HK-2 (cell line): Measurements from ENCODE around the gene KIN.
"Not testable (repeated sequence)": the region's sequence is repeated elsewhere in the genome, so short reads cannot be mapped to it uniquely, and the experiment has no call there.

ENCODE experiments used
- DNase-seq: peaks from one replicate; pipeline ENCODE4 v3.0.0-alpha.2; 2018; ENCODE audit not compliant: unreplicated experiment

The KIN gene

DNA sequence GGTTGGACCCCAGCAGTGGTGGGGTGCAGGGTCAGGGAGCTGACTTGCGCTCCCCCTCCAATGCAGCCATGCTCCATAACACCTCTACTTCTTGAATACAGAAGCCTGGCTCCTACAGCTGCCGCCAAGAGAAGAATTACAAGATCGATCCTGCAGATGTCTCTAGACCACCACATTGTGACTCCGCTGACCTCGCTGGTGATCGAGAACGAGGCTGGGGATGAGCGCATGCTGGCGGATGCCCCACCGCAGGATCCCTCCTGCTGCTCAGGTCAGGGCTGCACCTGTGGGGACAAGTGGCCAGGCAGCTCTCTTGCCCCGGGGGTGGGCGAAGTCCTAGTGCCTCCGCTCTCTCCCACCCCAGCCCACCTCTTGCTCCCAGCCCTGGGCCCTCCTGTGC, 53.0 kb downstream of the KIN start:
- DNase-seq, result no peak

DNA sequence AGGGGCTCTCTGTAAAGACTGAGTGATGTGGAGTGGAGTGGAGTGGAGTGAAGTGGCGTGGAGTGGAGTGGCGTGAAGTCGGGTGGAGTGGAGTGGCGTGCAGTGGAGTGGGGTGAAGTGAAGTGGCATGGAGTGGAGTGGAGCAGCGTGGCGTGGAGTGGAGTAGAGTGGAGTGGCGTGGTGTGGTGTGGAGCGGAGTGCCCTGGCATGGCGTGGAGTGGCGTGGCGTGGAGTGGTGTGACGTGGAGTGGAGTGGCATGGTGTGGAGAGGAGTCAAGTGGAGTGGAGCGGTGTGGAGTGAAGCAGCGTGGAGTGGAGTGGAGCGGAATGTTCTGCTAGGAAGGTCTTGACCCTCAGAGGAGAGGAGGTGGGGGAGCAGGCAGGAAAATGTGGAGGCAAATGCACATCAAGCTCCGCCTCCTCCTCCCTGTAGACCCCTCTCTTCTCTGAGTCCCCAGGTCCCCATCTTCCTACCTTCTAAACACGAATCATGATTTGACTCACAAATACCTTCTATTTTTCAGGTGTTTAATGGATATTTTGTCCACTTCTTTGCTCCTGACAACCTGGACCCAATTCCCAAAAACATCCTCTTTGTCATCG, 64.8 kb downstream of the KIN start:
- DNase-seq, result no peak

DNA sequence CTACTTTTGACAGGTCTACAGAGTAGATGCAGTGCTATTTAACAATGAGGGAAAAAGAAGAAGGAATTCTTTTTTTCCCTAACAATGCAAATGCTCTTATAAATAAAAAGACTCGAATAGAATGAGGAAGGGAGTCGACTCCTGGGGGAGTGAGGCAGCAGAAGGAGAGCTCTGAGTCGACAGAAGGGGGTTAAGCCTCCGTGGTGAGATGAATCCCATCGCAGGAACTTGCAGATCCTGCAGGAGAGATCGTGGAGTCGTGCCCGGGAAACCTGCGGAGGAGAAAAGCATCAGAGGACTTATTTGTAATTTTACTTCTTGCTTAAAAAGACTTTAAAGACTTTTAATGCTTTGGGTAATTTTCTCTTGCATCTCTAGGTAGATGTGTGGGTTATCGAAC, 67.3 kb downstream of the KIN start:
- DNase-seq, result no peak

DNA sequence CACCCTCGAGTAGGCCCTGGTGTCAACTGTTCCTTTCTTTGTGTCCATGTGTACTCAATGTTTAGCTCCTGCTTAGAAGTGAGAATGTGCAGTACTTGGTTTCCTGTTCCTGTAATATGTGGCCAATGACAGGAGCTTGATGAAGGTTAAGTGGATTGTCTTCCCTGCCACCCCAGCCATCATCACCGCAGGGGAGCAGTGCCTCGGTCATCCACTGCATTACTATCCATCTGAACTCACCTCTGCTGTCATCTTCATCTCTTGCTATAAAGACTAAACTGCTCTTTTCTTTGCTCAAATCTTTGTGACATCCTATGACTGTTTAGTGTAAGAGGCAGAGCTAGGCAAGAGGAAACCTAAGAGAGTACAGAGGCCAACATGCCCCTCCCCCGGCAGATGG, 69.1 kb downstream of the KIN start:
- no peak for DNase-seq

DNA sequence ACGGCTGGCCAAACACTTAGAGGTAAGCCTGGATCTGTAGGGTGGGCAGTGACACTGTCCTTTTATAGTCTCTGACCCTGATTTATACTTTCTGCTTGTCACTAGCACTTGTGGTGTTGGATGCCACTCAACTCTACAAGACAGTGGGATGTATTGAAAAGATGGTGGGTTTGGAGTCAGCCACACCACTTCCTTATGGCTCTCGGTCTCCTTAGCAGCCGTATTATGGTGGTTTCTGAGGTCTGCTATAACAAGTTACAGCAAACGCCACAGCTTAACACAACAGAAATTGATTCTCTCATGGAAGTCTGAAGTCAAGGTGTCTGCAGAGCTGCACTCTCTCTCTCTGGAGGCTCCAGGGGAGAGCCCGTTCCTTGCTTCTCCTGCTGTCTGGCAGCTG, 70.0 kb downstream of the KIN start:
- DNase-seq, result no peak

DNA sequence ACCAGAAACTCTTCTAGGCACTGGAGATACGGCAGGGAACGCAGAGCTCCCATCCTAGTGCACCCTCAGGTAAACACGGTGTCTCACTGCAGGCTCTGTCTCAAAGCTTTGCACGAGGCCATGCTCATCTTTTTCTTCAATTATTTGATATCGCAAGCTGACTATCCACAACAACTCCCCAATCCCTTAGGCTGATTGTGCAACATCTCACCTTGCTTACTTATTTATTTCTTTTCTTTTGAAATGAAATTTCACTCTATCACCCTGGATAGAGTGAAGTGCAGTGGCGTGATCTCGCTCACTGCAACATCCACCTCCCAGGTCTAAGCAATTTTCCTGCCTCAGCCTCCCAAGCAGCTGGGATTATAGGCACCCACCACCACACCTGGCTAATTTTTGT, 72.3 kb downstream of the KIN start:
- DNase-seq, result no peak

DNA sequence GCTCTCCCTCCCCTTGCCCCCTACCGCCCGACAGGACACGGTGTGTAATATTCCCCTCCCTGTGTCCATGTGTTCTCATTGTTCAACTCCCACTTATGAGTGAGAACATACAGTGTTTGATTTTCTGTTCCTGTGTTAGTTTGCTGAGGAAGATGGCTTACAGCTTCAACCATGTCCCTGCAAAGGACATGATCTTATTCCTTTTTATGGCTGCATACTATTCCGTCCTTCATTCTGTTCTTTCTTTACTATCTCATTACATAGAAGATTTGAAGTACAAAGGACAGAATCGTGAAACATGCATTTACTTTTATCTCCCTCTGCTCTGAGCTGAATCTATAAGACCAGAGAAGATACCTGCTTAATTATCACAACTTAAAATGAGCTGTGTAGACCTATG, 76.7 kb downstream of the KIN start:
- DNase-seq, result not testable (repeated sequence)

DNA sequence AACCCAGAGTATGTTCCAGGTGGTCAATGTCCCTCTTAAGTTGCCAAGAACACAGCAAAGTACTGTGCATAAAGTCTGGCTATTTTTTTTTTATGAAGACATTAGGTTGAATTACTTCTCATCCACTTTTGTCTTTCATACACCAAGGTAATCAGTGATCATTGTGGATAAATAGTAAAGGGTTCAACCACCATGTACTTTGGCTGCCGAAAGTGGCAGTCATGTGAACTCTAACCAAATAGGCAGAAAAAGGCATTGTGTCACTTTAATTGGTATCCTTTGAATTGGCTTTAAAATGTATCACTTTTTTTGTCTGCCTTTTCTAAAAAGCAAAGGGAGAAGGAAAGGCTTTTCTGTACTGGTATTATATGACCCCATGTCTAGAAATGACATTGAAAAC, 77.3 kb downstream of the KIN start:
- DNase-seq, result no peak

DNA sequence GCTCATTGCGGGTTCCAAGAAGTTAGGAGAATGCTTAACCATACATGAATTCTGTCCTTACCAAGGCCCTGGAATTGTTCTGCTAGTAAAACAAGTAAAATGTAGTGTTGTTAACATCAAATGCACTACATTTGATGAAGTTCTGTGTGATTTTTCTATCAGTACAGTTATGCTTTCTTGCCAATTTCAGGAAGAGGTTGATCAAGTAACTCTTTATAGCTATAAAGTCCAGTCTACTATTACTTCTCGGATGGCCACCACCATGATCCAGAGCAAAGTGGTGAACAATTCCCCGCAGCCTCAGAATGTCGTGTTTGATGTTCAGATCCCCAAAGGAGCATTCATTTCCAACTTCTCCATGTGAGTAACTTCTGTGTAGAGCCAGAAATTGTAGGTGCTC, 79.0 kb downstream of the KIN start:
- DNase-seq, result no peak

DNA sequence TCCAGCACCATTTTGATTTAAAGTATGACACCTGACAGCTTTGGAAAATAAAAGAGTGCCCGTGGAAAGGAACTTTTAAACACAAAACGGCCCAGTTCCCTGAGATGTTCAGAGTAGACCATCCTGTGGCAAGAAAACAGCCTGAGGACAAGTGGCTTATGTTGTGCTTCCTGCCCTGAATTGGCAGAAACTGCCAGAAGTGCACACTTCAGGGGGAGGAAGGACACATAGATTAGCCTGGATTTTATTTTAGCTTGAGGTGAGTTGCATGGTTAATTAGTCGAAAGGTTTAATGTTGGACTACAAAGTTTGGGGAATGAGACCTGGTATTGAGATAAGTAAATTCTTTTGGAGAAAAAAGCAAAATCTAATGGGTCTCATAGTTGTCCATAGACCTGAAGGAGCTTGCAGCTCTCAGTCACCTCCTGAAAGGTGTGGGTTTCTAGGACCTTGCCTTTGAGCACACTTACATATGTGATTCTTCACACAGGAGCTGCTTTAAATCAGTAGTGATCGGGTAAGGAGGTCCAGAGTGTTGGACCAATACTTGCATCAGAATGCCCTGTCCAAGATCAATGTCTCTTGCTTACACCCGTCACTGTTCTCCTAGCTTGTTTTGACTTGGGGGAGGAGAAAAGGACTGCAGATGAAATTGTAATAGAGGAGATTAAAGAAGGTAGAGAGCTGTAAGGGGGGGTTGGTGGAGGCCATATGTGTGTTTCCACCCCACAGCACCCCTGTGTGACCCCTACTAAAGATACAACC, 79.8 kb downstream of the KIN start:
- DNase-seq, result no peak

DNA sequence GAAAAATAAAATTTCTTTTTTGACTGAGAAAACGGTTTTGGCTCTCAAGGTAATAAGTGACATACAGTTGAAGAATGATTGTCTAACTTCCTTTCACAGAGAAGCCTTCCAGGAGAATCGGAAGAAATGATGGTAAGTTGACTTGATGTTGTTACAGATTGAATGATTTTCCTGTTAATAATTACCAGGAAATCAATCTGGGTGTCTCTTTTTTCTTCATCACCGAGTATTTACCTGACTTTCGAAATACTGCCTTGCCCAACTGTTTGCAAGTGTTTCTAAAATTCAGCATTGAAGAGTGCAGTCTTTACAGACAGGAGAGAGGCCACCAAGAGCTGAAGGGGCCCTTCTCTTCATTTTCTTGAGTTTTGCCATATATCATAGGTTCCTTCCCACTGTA, 80.7 kb downstream of the KIN start:
- DNase-seq, result no peak

DNA sequence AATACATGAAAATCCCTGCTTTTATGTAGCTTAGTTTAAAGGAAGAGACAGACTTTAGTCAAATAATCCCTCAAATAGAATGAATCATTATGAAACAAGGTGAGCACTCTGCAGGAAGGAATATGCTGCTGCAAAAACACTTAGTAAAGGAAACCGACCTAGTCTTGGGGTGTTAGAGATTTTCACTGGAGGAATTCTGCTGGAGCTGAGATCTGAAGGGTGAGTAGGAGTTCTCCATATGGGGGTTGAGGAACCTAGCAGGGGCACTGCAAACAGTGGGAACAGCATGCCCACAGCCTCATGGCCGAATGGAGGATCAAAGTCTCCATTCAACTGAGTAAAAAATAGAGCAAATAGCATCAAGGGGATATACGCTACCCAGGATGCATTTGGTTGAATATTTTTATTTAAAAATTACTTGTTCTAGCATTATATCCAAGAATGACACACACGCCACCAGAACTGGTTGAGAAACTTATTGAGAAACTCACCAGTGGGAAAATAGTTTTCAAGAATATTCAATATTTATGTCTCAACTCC, 81.2 kb downstream of the KIN start:
- DNase-seq, result no peak

DNA sequence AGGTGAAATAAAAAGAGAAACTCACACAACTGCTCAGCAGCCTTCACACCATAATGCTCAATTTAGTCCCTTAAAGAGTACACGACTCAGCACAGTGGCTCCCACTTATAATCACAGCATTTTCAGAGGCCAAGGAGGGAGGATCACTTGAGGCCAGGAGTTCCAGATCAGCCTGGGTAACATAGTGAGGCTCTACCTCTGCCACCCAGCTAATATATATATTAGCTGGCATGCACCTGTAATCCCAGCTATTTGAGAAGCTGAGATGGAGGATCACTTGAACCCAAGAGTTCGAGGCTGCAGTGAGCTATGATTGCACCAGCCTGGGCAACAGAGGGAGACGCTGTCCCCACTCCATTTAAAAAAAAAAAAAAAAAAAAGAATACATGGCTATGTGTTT, 82.5 kb downstream of the KIN start:
- no peak for DNase-seq

DNA sequence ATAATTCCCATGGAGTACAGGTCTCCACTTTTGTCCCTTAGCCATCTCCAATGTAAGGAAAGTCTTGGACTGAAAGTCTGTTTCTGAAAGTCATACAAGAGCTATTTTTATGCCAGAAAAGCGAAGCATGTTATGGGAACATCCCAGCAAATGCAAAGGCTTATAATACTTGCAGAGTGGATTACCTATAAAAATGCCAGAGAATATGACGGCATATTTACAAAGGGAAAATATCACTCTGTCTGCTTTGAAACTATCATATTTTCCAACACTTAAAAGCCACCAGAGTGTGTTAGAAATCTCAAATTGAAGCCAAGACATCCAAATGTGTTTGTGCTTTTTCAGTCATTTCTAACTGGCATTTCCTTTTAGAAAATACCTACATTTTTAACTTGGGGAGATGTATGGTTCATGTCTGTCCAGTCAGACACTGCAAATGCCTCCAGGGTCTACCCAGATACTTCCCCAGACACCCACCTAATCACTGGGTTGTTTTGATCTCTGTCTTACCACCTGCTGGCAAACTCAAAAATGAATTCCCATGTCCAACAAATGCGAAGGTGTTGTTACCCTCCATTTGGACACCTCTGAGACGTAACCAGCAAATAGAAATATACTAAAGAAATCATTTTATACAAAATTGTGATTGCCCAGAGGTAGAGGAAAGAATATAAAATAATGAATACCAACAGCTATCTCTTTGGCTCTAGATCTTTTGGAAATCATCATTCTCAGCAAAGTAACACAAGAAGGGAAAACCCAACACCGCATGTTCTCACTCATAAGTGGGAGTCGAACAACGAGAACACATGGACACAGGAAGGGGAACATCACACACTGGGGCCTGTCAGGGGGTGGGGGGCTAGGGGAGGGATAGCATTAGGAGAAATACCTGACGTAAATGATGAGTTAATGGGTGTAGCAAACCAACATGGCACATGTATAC, 83.4 kb downstream of the KIN start:
- DNase-seq, result no peak

DNA sequence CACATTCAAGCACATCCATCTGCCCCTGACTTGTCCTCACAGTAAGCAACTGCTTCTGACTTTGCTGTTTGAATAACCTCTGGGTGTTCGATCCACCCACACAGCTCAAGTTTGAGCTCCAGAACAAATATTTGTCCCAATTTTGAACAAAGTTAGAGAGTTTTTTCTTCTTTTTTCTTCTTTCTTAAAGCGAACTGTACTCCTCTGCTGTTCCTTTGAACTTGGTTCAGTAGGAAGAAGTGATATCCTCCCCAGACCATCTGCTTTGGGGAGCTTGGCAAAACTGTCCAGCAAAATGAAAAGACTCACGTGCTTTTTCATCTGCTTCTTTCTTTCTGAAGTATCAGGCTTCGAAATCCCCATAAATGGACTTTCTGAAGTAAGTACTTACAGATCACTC, 84.7 kb downstream of the KIN start, which contains the start of gene ITIH2:
ITIH2 (plus strand) TSS at position 177 of the 400 bp plus-strand sequence; CDS start at position 296, 119 bp downstream.
- DNase-seq, result no peak

DNA sequence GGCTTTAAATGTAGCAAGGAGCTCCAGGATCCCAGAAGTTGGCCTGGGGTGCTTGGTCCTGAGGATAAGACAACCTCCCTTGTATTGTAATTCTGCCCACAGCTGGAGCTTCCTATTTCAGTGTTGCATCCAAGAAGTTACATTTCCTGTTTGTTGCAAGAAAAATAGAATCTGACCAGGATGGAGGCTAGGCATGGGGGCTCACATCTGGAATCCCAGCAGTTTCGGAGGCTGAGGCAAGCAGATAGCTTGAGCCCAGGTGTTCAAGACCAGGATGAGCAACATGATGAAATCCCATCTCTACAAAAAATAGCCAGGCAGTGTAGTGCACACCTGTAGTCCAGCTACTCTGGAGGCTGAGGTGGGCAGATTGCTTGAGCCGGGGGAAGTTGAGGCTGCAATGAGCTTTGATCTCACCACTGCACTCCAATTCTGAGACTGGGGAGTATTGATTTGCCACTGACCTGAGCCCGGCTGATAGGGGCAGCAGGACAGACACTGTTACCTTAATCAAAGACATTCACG, 85.4 kb downstream of the KIN start:
- no peak for DNase-seq

DNA sequence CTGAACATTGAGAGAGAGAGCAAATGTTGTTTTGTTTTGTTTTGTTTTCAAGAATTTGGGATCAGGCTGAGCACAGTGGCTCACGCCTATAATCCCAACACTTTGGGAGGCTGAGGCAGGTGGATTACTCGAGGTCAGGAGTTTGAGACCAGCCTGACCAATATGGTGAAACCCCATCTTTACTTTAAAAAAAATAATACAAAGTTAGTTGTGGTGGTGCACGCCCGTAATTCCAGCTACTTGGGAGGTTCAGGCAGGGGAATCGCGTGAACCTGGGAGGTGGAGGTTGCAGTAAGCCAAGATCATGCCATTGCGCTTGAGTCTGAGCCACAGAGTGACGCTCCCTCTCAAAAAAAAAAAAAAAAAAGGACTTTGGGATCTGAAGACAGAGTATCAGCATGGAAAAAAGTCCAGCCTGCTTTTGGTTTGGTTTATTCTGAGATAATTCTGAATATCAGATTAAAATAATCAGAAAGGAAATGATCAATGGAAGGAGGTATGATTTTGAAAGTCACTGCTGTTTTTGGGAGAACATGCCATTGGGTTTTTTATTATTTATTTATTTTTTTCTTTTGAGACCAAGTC, 86.5 kb downstream of the KIN start:
- DNase-seq, result no peak
